Sigmoid colon (tissue), 7 donors: Measurements from ENCODE around the gene UBA52. TPM values are rescaled to one million over a fixed set of nuclear protein-coding genes. Genes with fewer than 3 reads are reported as not detected.
"Not testable (repeated sequence)": the region's sequence is repeated elsewhere in the genome, so short reads cannot be mapped to it uniquely, and the experiment has no call there.

Source experiments
- DNase-seq: peaks from one replicate; pipeline ENCODE4 v3.0.0-alpha.2; 2019
- H3K27ac ChIP-seq, 4 donors: fragments of 200-600 bp; sonication (generic); one replicate each; pipeline ENCODE4 v1.5.1; 2016 to 2019; ENCODE audit warnings: mild to moderate bottlenecking in 1 of 4
- H3K27me3 ChIP-seq, 3 donors: fragments of 200-600 bp; sonication (generic); one replicate each; pipeline ENCODE4 v1.5.1; 2019; ENCODE audit warnings: mild to moderate bottlenecking in 1 of 3
- H3K36me3 ChIP-seq, 4 donors: fragments of 200-600 bp; sonication (generic); one replicate each; pipeline ENCODE4 v1.5.1; 2016 to 2019
- H3K4me1 ChIP-seq, 4 donors: fragments of 200-600 bp; sonication (generic); one replicate each; pipeline ENCODE4 v1.5.1; 2017 to 2019
- H3K4me3 ChIP-seq, 4 donors: fragments of 200-600 bp; sonication (generic); one replicate each; pipeline ENCODE4 v1.5.1; 2017 to 2019; ENCODE audit warnings: mild to moderate bottlenecking in 2 of 4, moderate library complexity in 1 of 4
- H3K9me3 ChIP-seq, 4 donors: fragments of 200-600 bp in 3 of 4; sonication (generic) in 3 of 4; one replicate each; pipeline versions ENCODE4 v1.5.1 to v1.6.1; 2013 to 2019
- CTCF ChIP-seq, 4 experiments: fragments of 450-650 bp in 3 of 4; fragments of 200-600 bp in 1 of 4; IDR thresholded peaks; one replicate each; pipeline ENCODE4 v1.5.1; 2016 to 2019; ENCODE audit warnings: antibody characterized with exemption in 4 of 4, mild to moderate bottlenecking in 3 of 4, moderate library complexity in 2 of 4
- EP300 ChIP-seq, 4 donors: sonication (generic); formaldehyde crosslinking; IDR thresholded peaks; one replicate each; pipeline ENCODE4 v1.6.1; 2017; ENCODE audit warnings: antibody characterized with exemption in 4 of 4
- POLR2A ChIP-seq, 2 donors: fragments of 450-650 bp; IDR thresholded peaks; one replicate each; pipeline ENCODE4 v1.6.1; 2016; ENCODE audit warnings: antibody characterized with exemption in 2 of 2, mild to moderate bottlenecking in 2 of 2, moderate library complexity in 2 of 2
- POLR2AphosphoS5 ChIP-seq, 4 donors: sonication (generic); formaldehyde crosslinking; IDR thresholded peaks; one replicate each; pipeline ENCODE4 v1.6.1; 2017; ENCODE audit warnings: antibody characterized with exemption in 4 of 4
- WGBS, 2 donors: extraction: QIAGEN DNeasy Blood & Tissue Kit; methylation state at CpG; one replicate each; pipeline ENCODE4 v1.1.7; 2013; 5-methylcytosine and 5-hydroxymethylcytosine counted together
- intact Hi-C: fragments of 100-400 bp; cut with DNase I; formaldehyde crosslinking; loops from one replicate; pipeline ENCODE4 v1.15.1; 2023
- polyA plus RNA-seq, 3 donors: library from polyadenylated mRNA; stranded (reverse); fragments of 200-250 nt; gene quantifications; one replicate each; pipeline ENCODE4 v1.2.3, GENCODE V29; 2013
- total RNA-seq, 4 donors: library from RNA; depleted of rRNA; stranded (reverse); fragments of >200 nt; gene quantifications; one replicate each; pipeline ENCODE4 v1.1.0, GENCODE V29; 2016
- donor health status: healthy with polysubstance abuse.
- donor health status: Bipolar disorder and iron deficiency.
- donor health status: healthy.

Gene UBA52
- total and polyA plus RNA-seq, 7 donors = 450 to 1,720 (median 1,029) TPM

GRCh38 chr19:18590273-18591272 lies 18.9 kb downstream of the UBA52 start:
- WGBS, 2 donors = 84 to 92% methylated on average over 40 of the region's 40 CpGs
- H3K27ac ChIP-seq = peak overlapping the region; percentile 86 to 93 (median 90)

GRCh38 chr19:18591735-18592385 lies 20.2 kb downstream of the UBA52 start:
- H3K27me3 ChIP-seq = peaks cover 0 to 15% (median under 1%) of the 10 kb centered on the region in 3 donors
- intact Hi-C loops = no loop called here
- H3K36me3 ChIP-seq = peaks cover 0 to 9% (median 4%) of the 10 kb centered on the region in 4 donors
- 95% methylated on average over 22 of the region's 22 CpGs for WGBS, 2 donors
- no peak overlapping the region for H3K4me3 ChIP-seq
- no peak for DNase-seq
- TF ChIP-seq POLR2AphosphoS5 (IDR thresholded peaks at IDR 0.05) (no peak), POLR2A (IDR thresholded peaks at IDR 0.05) (no peak), EP300 (IDR thresholded peaks at IDR 0.05) (no peak), CTCF (IDR thresholded peaks at IDR 0.05) (no peak)
- no peaks in the 10 kb centered on the region for H3K9me3 ChIP-seq
- H3K27ac ChIP-seq = no peak overlapping the region
- H3K4me1 ChIP-seq = peaks cover 0 to 49% (median 42%) of the 10 kb centered on the region in 4 donors

More at GRCh38 chr19:18590273-18591272, 18.9 kb downstream of the UBA52 start:
- H3K4me3 ChIP-seq = peak overlapping the region in 1 of 4 donors; percentile 78
- peak; percentile 81 for DNase-seq
- no peak for TF ChIP-seq POLR2A (IDR thresholded peaks at IDR 0.05)
- peak in 1 of 4 experiments; percentile 39 for TF ChIP-seq CTCF (IDR thresholded peaks at IDR 0.05)
- H3K9me3 ChIP-seq = no peaks in the 10 kb centered on the region
- intact Hi-C loops = no loop called here
- peaks cover 0 to 49% (median 42%) of the 10 kb centered on the region in 4 donors for H3K4me1 ChIP-seq
- H3K36me3 ChIP-seq = peaks cover 0 to 9% (median 4%) of the 10 kb centered on the region in 4 donors
- peaks cover 0 to 3% (median 0%) of the 10 kb centered on the region in 3 donors for H3K27me3 ChIP-seq

GRCh38 chr19:18592732-18593131 lies 21.1 kb downstream of the UBA52 start:
- H3K36me3 ChIP-seq, intact Hi-C loops, DNase-seq, H3K27ac ChIP-seq, H3K4me3 ChIP-seq, H3K9me3 ChIP-seq: not testable (repeated sequence)
- Histone ChIP-seq H3K27me3 (peaks cover under 1 to 23% (median 7%) of the 10 kb centered on the region in 3 donors), H3K4me1 (peaks cover 0 to 47% (median 41%) of the 10 kb centered on the region in 4 donors)
- WGBS, 2 donors = 82% methylated on average over 5 of the region's 5 CpGs

GRCh38 chr19:18593367-18594095 lies 21.9 kb downstream of the UBA52 start:
- peak overlapping the region in 3 of 4 donors; percentile 38 to 44 (median 39) for H3K4me3 ChIP-seq
- peaks cover 8 to 31% (median 15%) of the 10 kb centered on the region in 3 donors for H3K27me3 ChIP-seq
- 41 to 45% methylated on average over 25 of the region's 25 CpGs for WGBS, 2 donors
- intact Hi-C loops = loop anchor here (1.0 kb wide), 1 partner anchor 254 kb away; no protein-coding TSS in a partner anchor
- H3K27ac ChIP-seq = peak overlapping the region in 2 of 4 donors; percentile 45 to 47
- TF ChIP-seq CTCF (IDR thresholded peaks at IDR 0.05) (no peak), POLR2A (IDR thresholded peaks at IDR 0.05) (no peak), POLR2AphosphoS5 (IDR thresholded peaks at IDR 0.05) (no peak), EP300 (IDR thresholded peaks at IDR 0.05) (no peak)
- H3K4me1 ChIP-seq = peaks cover 0 to 39% (median 35%) of the 10 kb centered on the region in 4 donors
- DNase-seq = no peak
- no peaks in the 10 kb centered on the region for H3K9me3 ChIP-seq
- peaks cover 0 to 9% (median 4%) of the 10 kb centered on the region in 4 donors for H3K36me3 ChIP-seq
